A549 treated with Hydrocortisone at 1 μM for 4 hours (cell line): Measurements from ENCODE around the gene GRB14. TPM values are rescaled to one million over a fixed set of nuclear protein-coding genes. Genes with fewer than 3 reads are reported as not detected.

Source experiments
- total RNA-seq: library from RNA; stranded (reverse); fragments of 200-300 nt; extraction: Qiagen RNA extraction; gene quantifications from 5 replicates; pipeline ENCODE4 v1.2.3, GENCODE V29; 2022

GRB14 gene
- 4.9 to 6.4 TPM (median 5.2 TPM) in 5 replicates for total RNA-seq

GRCh38 chr2:164620873-164621763, at the start of gene GRB14:
Gene GRB14, minus strand, starts transcription at chr2:164621482. Its CDS starts 173 bp downstream, at chr2:164621309.

Other genes starting within 250 kb of the GRB14 start
- 3.7 to 6.6 TPM (median 4.5 TPM) in 5 replicates for gene COBLL1, start 220.3 kb upstream of the GRB14 start, total RNA-seq